ENCODE measurements around the gene GLDC. TPM values are rescaled to one million over a fixed set of nuclear protein-coding genes. Genes with fewer than 3 reads are reported as not detected.

The GLDC gene
- total RNA-seq, 1 donor from 2014 or later = 1.7 TPM

Other genes with a start within 250 kb of the GLDC start
- 42.4 TPM for gene UHRF2, start 232.5 kb downstream of the GLDC start, total RNA-seq
- gene KDM4C, start 112.2 kb upstream of the GLDC start, total RNA-seq = 37.2 TPM